Psoas muscle (tissue), 8 donors: ENCODE data around the gene PIP5KL1. TPM values are rescaled to one million over a fixed set of nuclear protein-coding genes. Genes with fewer than 3 reads are reported as not detected.

ENCODE experiments used
- ATAC-seq, 4 donors: fragments of 200-7000 bp; cut with Tn5 transposase; one replicate each; pipeline ENCODE4 v1.9.1; 2020; ENCODE audit warnings: moderate library complexity in 3 of 4, mild to moderate bottlenecking in 2 of 4
- DNase-seq, 2 donors: peaks; one replicate each; pipeline ENCODE4 v3.0.0-alpha.2; 2020
- H3K27ac ChIP-seq: fragments of 200-600 bp; one replicate; pipeline ENCODE4 v1.8.0; 2022
- H3K27me3 ChIP-seq, 3 donors: fragments of 200-600 bp in 1 of 3; one replicate each; pipeline versions ENCODE4 v1.6.1 to v1.8.0; 2013 to 2022; ENCODE audit warnings: low read length in 2 of 3, mild to moderate bottlenecking in 2 of 3, moderate library complexity in 1 of 3; ENCODE audit not compliant: insufficient read depth in 3 of 3
- H3K36me3 ChIP-seq, 2 donors: fragments of 200-600 bp in 1 of 2; one replicate each; pipeline versions ENCODE4 v1.6.1 to v1.8.0; 2013 to 2022; ENCODE audit warnings: low read depth in 1 of 2, mild to moderate bottlenecking in 1 of 2, moderate library complexity in 1 of 2; ENCODE audit not compliant: insufficient read depth in 1 of 2
- H3K4me1 ChIP-seq: fragments of 200-600 bp; one replicate; pipeline ENCODE4 v1.8.0; 2022
- H3K4me3 ChIP-seq: fragments of 200-600 bp; one replicate; pipeline ENCODE4 v1.8.0; 2022; ENCODE audit warnings: mild to moderate bottlenecking
- H3K9me3 ChIP-seq: fragments of 200-600 bp; one replicate; pipeline ENCODE4 v1.8.0; 2022
- WGBS, 3 donors: extraction: QIAGEN DNeasy Blood & Tissue Kit; methylation state at CpG; one replicate each; pipeline versions ENCODE4 v1.1.6 to v1.1.7; 2013; 5-methylcytosine and 5-hydroxymethylcytosine counted together
- intact Hi-C, 2 donors: fragments of 100-400 bp; cut with DNase I; formaldehyde crosslinking; loops; one replicate each; pipeline versions ENCODE4 v1.11.0 to v1.14.2; 2022
- polyA plus RNA-seq, 3 donors: library from polyadenylated mRNA; stranded (reverse); fragments of 200-250 nt; gene quantifications; one replicate each; pipeline ENCODE4 v1.2.3, GENCODE V29; 2013
- total RNA-seq, 4 donors: library from RNA; stranded (reverse); fragmentation: NEBNext Ultra II Directional in 2 of 4; extraction: Animal tissue kit (Norgen Biotek cat#: 25700) in 2 of 4; gene quantifications; one replicate each; pipeline versions ENCODE4 v1.2.1 to v1.2.4, GENCODE V29; 2021 to 2023
- TF ChIP-seq, protein P1 (sequence below): fragments of 200-600 bp; IDR thresholded peaks from one replicate; pipeline ENCODE4 v1.8.0; 2022; ENCODE audit warnings: antibody characterized with exemption
- donor health status: healthy with polysubstance abuse.
- donor health status: DM: no; HTN: no; CAD: no; lungs with moderate emphysema.
- donor health status: Bipolar disorder and iron deficiency.
- donor health status: healthy.
- donor health status: DM: yes; HTN: yes; CAD: no.
- donor health status: DM: no; HTN: no; CAD: no.
- donor health status: DM: no; HTN: no; CAD: no.
- donor health status: DM: yes; HTN: yes; CAD: no.

The PIP5KL1 gene
- total and polyA plus RNA-seq, 7 donors = 0.05 to 0.44 (median 0.26) TPM; not detected in 3

DNA sequence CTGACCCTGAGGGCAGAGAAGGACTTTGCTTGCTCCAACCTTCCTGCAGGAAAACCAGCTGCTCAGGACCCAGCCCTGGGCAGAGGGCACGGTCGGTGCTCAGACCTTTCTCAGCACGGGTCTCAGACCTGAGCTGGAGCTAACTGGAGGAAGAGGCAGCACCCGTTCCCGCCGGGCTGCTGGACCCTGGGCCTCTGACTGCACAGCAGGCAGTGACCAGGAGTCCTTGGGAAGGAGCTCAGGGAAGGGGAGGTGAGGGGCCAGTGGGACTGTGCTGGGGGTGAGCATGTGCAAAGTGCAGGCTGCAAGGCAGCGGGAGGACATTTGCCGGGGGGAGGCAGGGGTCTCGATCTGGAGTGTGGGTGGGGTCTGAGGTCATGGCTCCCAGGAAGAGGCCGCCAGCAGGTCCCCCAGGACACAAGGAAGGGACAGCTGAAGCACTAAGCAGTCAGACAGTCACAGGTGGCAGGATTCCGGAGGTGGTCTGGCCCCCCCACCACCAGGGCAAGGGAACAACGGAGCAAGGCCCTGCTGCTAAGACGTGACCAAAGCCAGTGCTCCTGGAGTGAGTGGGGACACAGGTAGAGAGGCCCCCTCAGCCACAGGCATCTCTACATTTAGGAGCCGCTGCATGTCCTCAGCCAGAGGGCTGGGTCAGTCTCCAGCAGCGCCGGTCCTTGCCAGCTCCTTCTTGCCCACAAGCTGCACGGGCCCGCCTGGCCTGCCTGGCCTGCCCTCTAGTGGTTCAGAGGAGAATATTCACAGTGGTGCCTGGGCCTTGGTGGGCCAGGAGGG lies 11.8 kb upstream of the PIP5KL1 start:
- peaks cover 0 to 24% of the 10 kb centered on the region in 2 donors for H3K36me3 ChIP-seq
- H3K27ac ChIP-seq = no peak overlapping the region
- intact Hi-C loops = loop anchor here (1.0 to 10.0 kb wide), 3 partner anchors 92 to 175 kb away; no protein-coding TSS in a partner anchor

DNA sequence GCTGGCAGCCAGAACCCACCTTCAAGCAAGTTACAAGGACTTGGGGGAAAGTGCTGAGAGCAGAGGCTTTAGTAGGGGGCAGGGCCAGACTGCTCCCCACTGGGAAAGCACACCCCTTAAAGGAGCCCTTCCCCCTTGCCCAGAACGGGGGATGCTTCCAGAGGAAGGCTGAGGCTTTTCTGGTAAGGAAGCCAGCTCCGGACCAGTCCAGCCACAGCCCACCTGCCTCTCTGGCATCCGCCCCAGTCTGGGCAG lies 11.3 kb upstream of the PIP5KL1 start:
- DNase-seq (no peak), ATAC-seq (no peak)
- TF ChIP-seq, protein P1, sequence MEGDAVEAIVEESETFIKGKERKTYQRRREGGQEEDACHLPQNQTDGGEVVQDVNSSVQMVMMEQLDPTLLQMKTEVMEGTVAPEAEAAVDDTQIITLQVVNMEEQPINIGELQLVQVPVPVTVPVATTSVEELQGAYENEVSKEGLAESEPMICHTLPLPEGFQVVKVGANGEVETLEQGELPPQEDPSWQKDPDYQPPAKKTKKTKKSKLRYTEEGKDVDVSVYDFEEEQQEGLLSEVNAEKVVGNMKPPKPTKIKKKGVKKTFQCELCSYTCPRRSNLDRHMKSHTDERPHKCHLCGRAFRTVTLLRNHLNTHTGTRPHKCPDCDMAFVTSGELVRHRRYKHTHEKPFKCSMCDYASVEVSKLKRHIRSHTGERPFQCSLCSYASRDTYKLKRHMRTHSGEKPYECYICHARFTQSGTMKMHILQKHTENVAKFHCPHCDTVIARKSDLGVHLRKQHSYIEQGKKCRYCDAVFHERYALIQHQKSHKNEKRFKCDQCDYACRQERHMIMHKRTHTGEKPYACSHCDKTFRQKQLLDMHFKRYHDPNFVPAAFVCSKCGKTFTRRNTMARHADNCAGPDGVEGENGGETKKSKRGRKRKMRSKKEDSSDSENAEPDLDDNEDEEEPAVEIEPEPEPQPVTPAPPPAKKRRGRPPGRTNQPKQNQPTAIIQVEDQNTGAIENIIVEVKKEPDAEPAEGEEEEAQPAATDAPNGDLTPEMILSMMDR = no peak
- Histone ChIP-seq H3K27me3 (no peaks in the 10 kb centered on the region), H3K4me1 (peaks cover 3% of the 10 kb centered on the region), H3K4me3 (no peak overlapping the region), H3K9me3 (no peaks in the 10 kb centered on the region), H3K27ac (no peak overlapping the region), H3K36me3 (peaks cover 0 to 24% of the 10 kb centered on the region in 2 donors)
- 29 to 44% (median 41%) methylated on average over 1 to 3 of the region's 3 CpGs for WGBS, 3 donors
- intact Hi-C loops = loop anchor here (5.0 to 10.0 kb wide), 2 partner anchors 173 to 175 kb away; no protein-coding TSS in a partner anchor

More for the DNA sequence above, 11.8 kb upstream of the PIP5KL1 start:
- peak; percentile 74 to 85 (median 83) for ATAC-seq
- TF ChIP-seq, protein P1 = peak; percentile 88
- Histone ChIP-seq H3K9me3 (no peaks in the 10 kb centered on the region), H3K27me3 (no peaks in the 10 kb centered on the region), H3K4me3 (no peak overlapping the region), H3K4me1 (peaks cover 2% of the 10 kb centered on the region)
- 34 to 50% (median 39%) methylated on average over 17 to 18 of the region's 18 CpGs for WGBS, 3 donors
- DNase-seq = peak; percentile 76 to 89

DNA sequence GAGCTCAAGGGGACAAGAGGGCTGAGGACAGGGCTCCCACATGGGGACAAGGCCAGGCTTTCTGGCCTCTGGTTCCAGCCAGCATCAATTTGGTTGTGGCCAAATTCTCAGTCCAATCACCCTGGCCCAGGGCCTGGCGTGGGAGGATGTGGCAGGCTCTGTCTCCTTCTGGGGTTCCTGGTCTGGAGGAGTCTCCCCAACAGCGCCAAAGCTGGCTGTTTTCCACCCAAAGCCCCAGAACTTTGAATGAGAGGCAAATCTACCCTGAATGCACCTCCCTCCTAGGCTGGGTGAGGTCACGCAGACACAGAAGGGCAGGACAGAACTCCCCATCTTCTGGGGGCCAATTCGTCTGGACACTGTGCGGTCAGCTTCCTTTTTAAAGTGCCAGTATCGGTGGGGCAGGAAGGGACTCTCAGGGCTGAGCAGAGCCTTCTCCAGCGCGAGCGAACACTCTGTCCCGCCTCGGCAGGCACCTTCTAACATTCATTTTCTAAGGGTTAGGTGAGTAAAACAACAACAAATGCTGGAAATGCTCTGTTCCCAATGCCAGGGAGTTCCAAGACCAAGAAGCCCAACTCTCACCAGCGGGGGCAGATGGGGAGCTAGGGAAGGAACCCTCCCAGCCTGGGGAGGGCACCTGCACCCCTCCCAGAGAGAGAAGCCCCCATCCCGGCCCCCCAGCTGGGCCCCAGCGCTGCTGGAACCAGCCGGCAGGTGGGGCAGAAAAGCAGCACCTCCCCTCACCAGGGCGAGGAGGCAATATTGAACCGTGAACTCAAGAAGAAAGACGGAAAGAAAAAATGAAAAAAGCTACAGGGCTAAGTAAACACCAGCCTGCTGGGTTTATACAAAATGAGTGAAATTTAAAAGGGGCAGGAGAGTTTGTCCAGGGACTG lies 10.7 kb upstream of the PIP5KL1 start:
- Histone ChIP-seq H3K27ac (no peak overlapping the region), H3K4me1 (peaks cover 9% of the 10 kb centered on the region), H3K36me3 (peaks cover 0 to 25% of the 10 kb centered on the region in 2 donors), H3K9me3 (no peaks in the 10 kb centered on the region), H3K27me3 (no peaks in the 10 kb centered on the region), H3K4me3 (no peak overlapping the region)
- WGBS, 3 donors = 78 to 86% (median 84%) methylated on average over 18 of the region's 18 CpGs
- DNase-seq (no peak), ATAC-seq (no peak)
- TF ChIP-seq, protein P1 = no peak
- intact Hi-C loops = loop anchor here (5.0 to 10.0 kb wide), 2 partner anchors 173 to 176 kb away; no protein-coding TSS in a partner anchor

DNA sequence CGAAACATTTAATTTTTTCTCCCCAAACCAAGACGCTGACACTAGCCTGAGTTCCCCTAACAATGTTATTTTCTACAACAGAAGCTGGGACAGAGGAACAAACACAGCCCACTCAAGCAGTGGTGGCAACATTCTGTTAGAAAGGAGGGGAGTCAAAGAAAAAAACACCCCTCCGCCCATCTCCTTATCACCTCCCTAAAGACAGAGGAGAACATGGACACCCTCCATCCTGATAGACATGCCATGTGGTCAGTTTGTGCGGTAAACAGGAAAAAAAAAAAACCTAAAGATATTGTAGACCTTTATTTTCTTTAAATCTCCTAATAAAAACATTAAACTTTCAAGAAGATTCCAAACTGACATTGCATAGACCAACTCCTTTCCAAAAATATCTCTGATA lies 10.0 kb upstream of the PIP5KL1 start:
- H3K4me3 ChIP-seq = no peak overlapping the region
- no peaks in the 10 kb centered on the region for H3K27me3 ChIP-seq
- peaks cover 12% of the 10 kb centered on the region for H3K4me1 ChIP-seq
- H3K9me3 ChIP-seq = no peaks in the 10 kb centered on the region
- H3K36me3 ChIP-seq = peaks cover 0 to 28% of the 10 kb centered on the region in 2 donors
- no peak for DNase-seq
- intact Hi-C loops = loop anchor here (5.0 to 10.0 kb wide), 2 partner anchors 174 to 177 kb away; no protein-coding TSS in a partner anchor
- no peak for ATAC-seq
- H3K27ac ChIP-seq = no peak overlapping the region
- TF ChIP-seq, protein P1 = no peak
- WGBS, 3 donors = 91 to 98% (median 94%) methylated on average over 4 of the region's 4 CpGs
